ENCODE results near the gene ZFHX3.

DNA sequence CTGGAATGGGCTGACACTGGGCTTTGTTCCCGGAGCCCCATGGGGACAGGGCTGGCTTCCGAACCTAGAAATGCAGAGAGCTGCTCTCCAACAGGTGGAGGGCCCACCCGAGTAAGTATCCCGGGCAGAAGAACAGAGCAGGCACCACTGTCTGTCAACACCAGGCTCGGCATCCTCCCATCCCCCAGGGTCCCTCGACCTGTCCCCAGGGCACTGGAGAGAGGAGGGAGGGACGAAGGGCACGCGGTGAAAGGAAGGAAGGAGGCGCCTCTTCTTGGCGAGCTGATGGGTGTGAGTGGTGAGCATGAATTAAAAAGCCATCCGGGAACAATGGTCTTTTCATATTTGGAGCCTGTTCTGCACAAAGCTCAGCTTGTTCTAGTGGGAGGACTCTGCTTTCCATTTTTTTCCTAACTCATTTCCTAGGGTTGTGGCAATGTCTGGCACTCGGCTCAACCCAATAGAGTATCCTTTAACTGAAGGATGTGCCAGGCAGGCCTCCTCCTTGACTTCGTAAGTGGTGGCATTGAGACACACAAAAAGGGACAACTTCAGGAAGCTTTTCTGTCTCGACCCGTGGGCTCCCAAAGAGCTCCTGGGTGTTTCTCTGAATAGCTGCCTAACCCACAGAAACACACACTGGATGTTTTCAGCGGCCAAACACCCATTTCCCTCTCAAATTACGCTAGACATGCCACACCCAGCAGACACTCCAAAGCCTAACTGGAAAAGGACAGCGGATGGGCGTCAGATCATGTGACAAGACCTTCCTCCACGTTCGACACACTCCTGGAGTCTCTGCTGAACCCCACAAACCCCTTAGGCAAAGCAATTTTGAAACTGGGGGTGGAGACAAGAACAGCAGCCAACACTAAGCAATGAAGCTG lies 47.7 kb downstream of the ZFHX3 start:
- peak in 1 of 2 donors; percentile 34 for TF ChIP-seq POLR2A (IDR thresholded peaks at IDR 0.05)
- TF ChIP-seq, protein P1, sequence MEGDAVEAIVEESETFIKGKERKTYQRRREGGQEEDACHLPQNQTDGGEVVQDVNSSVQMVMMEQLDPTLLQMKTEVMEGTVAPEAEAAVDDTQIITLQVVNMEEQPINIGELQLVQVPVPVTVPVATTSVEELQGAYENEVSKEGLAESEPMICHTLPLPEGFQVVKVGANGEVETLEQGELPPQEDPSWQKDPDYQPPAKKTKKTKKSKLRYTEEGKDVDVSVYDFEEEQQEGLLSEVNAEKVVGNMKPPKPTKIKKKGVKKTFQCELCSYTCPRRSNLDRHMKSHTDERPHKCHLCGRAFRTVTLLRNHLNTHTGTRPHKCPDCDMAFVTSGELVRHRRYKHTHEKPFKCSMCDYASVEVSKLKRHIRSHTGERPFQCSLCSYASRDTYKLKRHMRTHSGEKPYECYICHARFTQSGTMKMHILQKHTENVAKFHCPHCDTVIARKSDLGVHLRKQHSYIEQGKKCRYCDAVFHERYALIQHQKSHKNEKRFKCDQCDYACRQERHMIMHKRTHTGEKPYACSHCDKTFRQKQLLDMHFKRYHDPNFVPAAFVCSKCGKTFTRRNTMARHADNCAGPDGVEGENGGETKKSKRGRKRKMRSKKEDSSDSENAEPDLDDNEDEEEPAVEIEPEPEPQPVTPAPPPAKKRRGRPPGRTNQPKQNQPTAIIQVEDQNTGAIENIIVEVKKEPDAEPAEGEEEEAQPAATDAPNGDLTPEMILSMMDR (IDR thresholded peaks at IDR 0.05): no peak

All from tibial nerve (tissue), 3 donors.